Measurements from ENCODE around the gene SLC2A1.

GRCh38 chr1:42970143-42970542 lies 11.5 kb upstream of the SLC2A1 start:
- TF ChIP-seq CTCF (IDR thresholded peaks at IDR 0.05; ENCODE audit: low read depth, low read length, poor library complexity, severe bottlenecking): no peak
- no peak for TF ChIP-seq EZH2phosphoT487 (IDR thresholded peaks at IDR 0.05; ENCODE audit: borderline replicate concordance, low read length)

All from DOHH2 (cell line).